ENCODE data around the gene NAA40.

DNA sequence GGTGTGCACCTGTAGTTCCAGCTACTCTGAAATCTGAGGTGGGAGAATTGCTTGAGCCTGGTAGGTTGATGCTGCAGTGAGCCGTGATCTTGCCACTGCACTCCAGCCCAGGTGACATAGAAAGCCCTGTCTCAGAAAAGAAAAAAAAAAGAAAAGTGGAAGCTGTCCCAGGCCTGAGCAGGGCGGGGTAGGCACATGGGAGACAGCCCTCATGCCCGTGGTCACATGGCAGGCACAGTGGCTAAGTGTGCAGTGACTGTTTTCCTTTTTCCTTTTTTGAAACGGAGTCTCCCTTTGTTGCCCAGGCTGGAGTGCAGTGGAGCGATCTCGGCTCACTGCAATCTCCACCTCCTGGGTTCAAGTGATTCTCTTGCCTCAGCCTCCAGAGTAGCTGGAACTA lies 55.2 kb downstream of the NAA40 start:
- TF ChIP-seq EZH2 (IDR thresholded peaks at IDR 0.05) (no peak), POLR2AphosphoS5 (IDR thresholded peaks at IDR 0.05; ENCODE audit: borderline replicate concordance, low read depth, low read length) (no peak)

Data from SK-N-MC (cell line).